IMR-90 (cell line): Measurements from ENCODE around the gene PAFAH1B2. TPM values are rescaled to one million over a fixed set of nuclear protein-coding genes. Genes with fewer than 3 reads are reported as not detected.

Source experiments
- ATAC-seq: fragments of 200-7000 bp; cut with Tn5 transposase; 2 replicates; pipeline ENCODE4 v1.9.1; 2020; ENCODE audit warnings: low read depth, mild to moderate bottlenecking, moderate library complexity
- BruUV-seq: library from RNA; stranded (reverse); fragments of 400-500 nt; replicated peaks from 2 replicates; lab custom pipeline; 2021; lab: Mats Ljungman, UMichigan
- CTCF ChIA-PET: fragments of 300-600 bp; formaldehyde crosslinking; extraction: SDS; loops from one replicate; lab custom pipeline; 2021; ENCODE audit warnings: antibody characterized with exemption; lab: Yijun Ruan, JAX
- POLR2A ChIA-PET: fragments of 300-600 bp; sonication (Branson Sonifier 250); formaldehyde crosslinking; loops from one replicate; lab custom pipeline; 2022; ENCODE audit warnings: antibody characterized with exemption; ENCODE audit not compliant: unreplicated experiment; lab: Charles Lee
- DNase-seq: peaks from one replicate; pipeline ENCODE4 v3.0.0; 2013
- H2AFZ ChIP-seq: replicated peaks from 2 replicates; pipeline ENCODE3; 2013; ENCODE audit warnings: low read length, mild to moderate bottlenecking; ENCODE audit not compliant: poor library complexity
- H2AK5ac ChIP-seq: 2 replicates; pipeline ENCODE4 v1.6.1; 2013; ENCODE audit warnings: low read depth, low read length, inconsistent platforms
- H2AK9ac ChIP-seq: replicated peaks from 2 replicates; pipeline ENCODE3; 2013; ENCODE audit warnings: mild to moderate bottlenecking, low read depth, low read length, moderate library complexity; ENCODE audit not compliant: poor library complexity
- H2BK120ac ChIP-seq: 2 replicates; pipeline ENCODE4 v1.6.1; 2013; ENCODE audit warnings: low read depth, low read length, inconsistent platforms
- H2BK15ac ChIP-seq: 3 replicates; pipeline ENCODE4 v1.6.1; 2013; ENCODE audit warnings: low read depth, low read length, inconsistent platforms
- H2BK20ac ChIP-seq: 2 replicates; pipeline ENCODE4 v1.6.1; 2013; ENCODE audit warnings: low read depth, mild to moderate bottlenecking, inconsistent platforms, low read length, moderate library complexity
- H2BK5ac ChIP-seq: 2 replicates; pipeline ENCODE4 v1.6.1; 2013; ENCODE audit warnings: mild to moderate bottlenecking, low read depth, low read length, inconsistent platforms; ENCODE audit not compliant: poor library complexity, severe bottlenecking
- H3K14ac ChIP-seq: replicated peaks from 2 replicates; pipeline ENCODE4 v1.6.1; 2013; ENCODE audit warnings: low read depth, low read length, inconsistent platforms
- H3K18ac ChIP-seq: 2 replicates; pipeline ENCODE4 v1.6.1; 2013; ENCODE audit warnings: low read depth, low read length, control low read depth
- H3K23ac ChIP-seq: 2 replicates; pipeline ENCODE4 v1.6.1; 2013; ENCODE audit warnings: low read depth, low read length, inconsistent platforms
- H3K27ac ChIP-seq: 2 replicates; pipeline ENCODE4 v1.5.1; 2013; ENCODE audit warnings: mild to moderate bottlenecking, control low read depth, low read length; ENCODE audit not compliant: insufficient read depth
- H3K27me3 ChIP-seq: 2 replicates; pipeline ENCODE4 v1.6.1; 2013; ENCODE audit warnings: low read length; ENCODE audit not compliant: control insufficient read depth, insufficient read depth
- H3K36me3 ChIP-seq: 2 replicates; pipeline ENCODE4 v1.6.1; 2013; ENCODE audit warnings: low read length, mixed read lengths; ENCODE audit not compliant: control insufficient read depth, insufficient read depth
- H3K4ac ChIP-seq: 2 replicates; pipeline ENCODE4 v1.6.1; 2013; ENCODE audit warnings: low read depth, low read length, inconsistent platforms
- H3K4me1 ChIP-seq: 2 replicates; pipeline ENCODE4 v1.6.1; 2013; ENCODE audit warnings: low read length, mixed read lengths; ENCODE audit not compliant: control insufficient read depth, insufficient read depth
- H3K4me2 ChIP-seq: 2 replicates; pipeline ENCODE4 v1.6.1; 2013; ENCODE audit warnings: low read depth, mild to moderate bottlenecking, control low read depth, low read length, moderate library complexity
- H3K4me3 ChIP-seq: 2 replicates; pipeline ENCODE4 v1.5.1; 2013; ENCODE audit warnings: low read depth, mild to moderate bottlenecking, control low read depth, low read length, moderate library complexity; ENCODE audit not compliant: insufficient read depth
- H3K56ac ChIP-seq: 2 replicates; pipeline ENCODE4 v1.6.1; 2013; ENCODE audit warnings: low read length, inconsistent platforms; ENCODE audit not compliant: insufficient read depth; ENCODE audit errors: extremely low read depth
- H3K79me1 ChIP-seq, 2 experiments: 2 replicates each; pipeline ENCODE4 v1.6.1; 2013; ENCODE audit warnings: low read length in 2 of 2, inconsistent platforms in 1 of 2, low read depth in 1 of 2
- H3K9ac ChIP-seq: 2 replicates; pipeline ENCODE4 v1.6.1; 2013; ENCODE audit warnings: low read depth, low read length, control low read depth
- H3K9me1 ChIP-seq: 2 replicates; pipeline ENCODE4 v1.6.1; 2013; ENCODE audit warnings: low read length, inconsistent platforms; ENCODE audit not compliant: insufficient read depth
- H3K9me3 ChIP-seq: 2 replicates; pipeline ENCODE4 v1.6.1; 2013; ENCODE audit warnings: low read length; ENCODE audit not compliant: control insufficient read depth, insufficient read depth
- H4K20me1 ChIP-seq: 2 replicates; pipeline ENCODE4 v1.6.1; 2013; ENCODE audit warnings: low read length, inconsistent platforms; ENCODE audit not compliant: insufficient read depth
- H4K5ac ChIP-seq: 2 replicates; pipeline ENCODE4 v1.6.1; 2013; ENCODE audit warnings: mild to moderate bottlenecking, low read depth, low read length, control low read depth
- H4K8ac ChIP-seq, 2 experiments: 2 replicates each; pipeline ENCODE4 v1.6.1; 2013; ENCODE audit warnings: low read depth in 2 of 2, low read length in 2 of 2, control low read depth in 1 of 2, inconsistent platforms in 1 of 2
- H4K91ac ChIP-seq: 2 replicates; pipeline ENCODE4 v1.6.1; 2013; ENCODE audit warnings: low read depth, low read length, inconsistent platforms; ENCODE audit not compliant: insufficient read depth
- CEBPB ChIP-seq: IDR thresholded peaks from 2 replicates; pipeline ENCODE4 v1.6.1; 2012; ENCODE audit warnings: low read depth, low read length, improper control_type of control experiment
- CHD1 ChIP-seq: IDR thresholded peaks from 2 replicates; pipeline ENCODE4 v1.6.1; 2012; ENCODE audit warnings: low read depth, low read length, improper control_type of control experiment
- ELK1 ChIP-seq: fragments of 150-350 bp; IDR thresholded peaks from 2 replicates; pipeline ENCODE4 v1.6.1; 2016; ENCODE audit warnings: low read depth, mild to moderate bottlenecking, low read length, moderate library complexity, borderline replicate concordance
- FOS ChIP-seq: fragments of 150-350 bp; IDR thresholded peaks from 2 replicates; pipeline ENCODE4 v1.6.1; 2016; ENCODE audit warnings: low read depth, low read length
- MAZ ChIP-seq: IDR thresholded peaks from 2 replicates; pipeline ENCODE4 v1.6.1; 2012; ENCODE audit warnings: low read depth, mild to moderate bottlenecking, low read length, improper control_type of control experiment, moderate library complexity, borderline replicate concordance
- NFE2L2 ChIP-seq: fragments of 150-350 bp; IDR thresholded peaks from 2 replicates; pipeline ENCODE4 v1.6.1; 2016; ENCODE audit warnings: low read depth, mild to moderate bottlenecking, low read length
- RAD21 ChIP-seq: IDR thresholded peaks from 2 replicates; pipeline ENCODE4 v1.6.1; 2012; ENCODE audit warnings: low read length, improper control_type of control experiment
- SMC3 ChIP-seq: fragments of 150-350 bp; IDR thresholded peaks from 2 replicates; pipeline ENCODE4 v1.6.1; 2016; ENCODE audit warnings: low read depth, mild to moderate bottlenecking, antibody characterized with exemption, low read length, moderate library complexity
- WGBS, 2 experiments: methylation state at CpG; one replicate each; pipeline versions ENCODE4 v1.1.5 to v1.1.7; 2013; ENCODE audit warnings: missing lambda C conversion rate in 2 of 2; ENCODE audit not compliant: insufficient read length in 1 of 2; ENCODE audit errors: extremely low coverage in 2 of 2; 5-methylcytosine and 5-hydroxymethylcytosine counted together
- dilution Hi-C: fragments of 300-500 bp; cut with HindIII; formaldehyde crosslinking; loops from one replicate; pipeline ENCODE4 v1.14.3; 2018; ENCODE audit warnings: low sequenced_read_pairs; ENCODE audit not compliant: unreplicated experiment
- in situ Hi-C: fragments of 300-500 bp; cut with MboI; formaldehyde crosslinking; loops from 3 replicates; pipeline ENCODE4 v1.14.3; 2019; ENCODE audit warnings: low sequenced_read_pairs, inconsistent platforms, mixed read lengths
- intact Hi-C: fragments of 100-400 bp; cut with micrococcal nuclease; formaldehyde crosslinking; loops from 2 replicates; pipeline ENCODE4 v1.10.0; 2022
- polyA plus RNA-seq, 3 experiments: library from polyadenylated mRNA; depleted of rRNA; stranded (reverse); fragments of >200 nt; gene quantifications; 2 replicates each; pipeline ENCODE4 v1.2.3, GENCODE V29; 2012; ENCODE audit warnings: low replicate concordance in 1 of 3
- total RNA-seq: library from RNA; depleted of rRNA; stranded (reverse); fragments of >200 nt; gene quantifications from 2 replicates; pipeline ENCODE4 v1.2.3, GENCODE V29; 2012

Gene PAFAH1B2
- total and polyA plus RNA-seq, 2 of the 4 experiments (the other 2 are of a cell fraction): 29.8 to 280 TPM

GRCh38 chr11:117166491-117166890, 22.4 kb downstream of the PAFAH1B2 start:
- Histone ChIP-seq H3K4me1 (peaks cover 9% of the 10 kb centered on the region), H4K91ac (no peak overlapping the region), H3K79me1 (peaks cover 17 to 44% of the 10 kb centered on the region in 2 experiments), H2AFZ (no peak overlapping the region), H3K36me3 (peaks cover 38% of the 10 kb centered on the region), H3K9me3 (no peaks in the 10 kb centered on the region), H4K8ac (no peak overlapping the region), H4K5ac (no peak overlapping the region), H4K20me1 (peaks cover 24% of the 10 kb centered on the region), H3K9me1 (peaks cover 4% of the 10 kb centered on the region; the same call in 1 of the 2 replicates), H2BK20ac (no peak overlapping the region), H3K4ac (no peak overlapping the region), H3K27ac (no peak overlapping the region), H3K18ac (no peak overlapping the region), H2BK120ac (no peak overlapping the region), H3K9ac (no peak overlapping the region), H2AK5ac (no peak overlapping the region), H3K56ac (no peak overlapping the region), H2AK9ac (no peak overlapping the region), H2BK15ac (no peak overlapping the region), H2BK5ac (no peak overlapping the region), H3K27me3 (no peaks in the 10 kb centered on the region), H3K4me2 (no peak overlapping the region), H3K23ac (no peak overlapping the region), H3K14ac (no peak overlapping the region), H3K4me3 (no peak overlapping the region)
- no peak for TF ChIP-seq RAD21
- TF ChIP-seq SMC3: no peak
- no peak for TF ChIP-seq ELK1
- TF ChIP-seq CEBPB: no peak
- no peak for TF ChIP-seq CHD1
- TF ChIP-seq NFE2L2: no peak
- no peak for TF ChIP-seq FOS
- no peak for TF ChIP-seq MAZ
- dilution Hi-C loops (no loop called here), in situ Hi-C loops (no loop called here), intact Hi-C loops (no loop called here)
- CTCF ChIA-PET: interaction anchor here (0.6 kb wide), 1 partner anchor 18 kb away, joined by 3 read pairs; no protein-coding TSS in a partner anchor
- no TSS peak for BruUV-seq
- POLR2A ChIA-PET: no interaction called here
- WGBS, 2 experiments: 43% methylated on average over 1 of the region's 1 CpG; no CpG with 5 or more reads in 1 of the 2 experiments
- DNase-seq (peak; percentile 28), ATAC-seq (peak; percentile 63)
